Measurements from ENCODE around the gene SUFU. TPM values are rescaled to one million over a fixed set of nuclear protein-coding genes. Genes with fewer than 3 reads are reported as not detected.

SUFU gene
- total and polyA plus RNA-seq, 2 of the 13 experiments (the other 11 are each of a cell fraction or from before 2014, with no cell fraction given), result 2.9 to 5.5 TPM

- TF ChIP-seq TGIF2 (CRISPR knock-in tag; IDR thresholded peaks at IDR 0.05) (peak; percentile 61; the same call in 1 of the 2 replicates), NR2F6 (IDR thresholded peaks at IDR 0.05) (no peak; the same call in 1 of the 2 replicates), NR2F6 (CRISPR knock-in tag; IDR thresholded peaks at IDR 0.05) (peak; percentile 59; the same call in 1 of the 2 replicates), UBTF (CRISPR knock-in tag; IDR thresholded peaks at IDR 0.05) (no peak; the same call in 1 of the 2 replicates), HMGXB3 (CRISPR knock-in tag; IDR thresholded peaks at IDR 0.05; ENCODE audit: borderline replicate concordance) (no peak; the same call in 1 of the 2 replicates), TFAP4 (IDR thresholded peaks at IDR 0.05; ENCODE audit: borderline replicate concordance, low read depth) (peak; percentile 94), TIGD3 (CRISPR knock-in tag; IDR thresholded peaks at IDR 0.05; ENCODE audit: borderline replicate concordance) (peak; percentile 69; the same call in 1 of the 2 replicates), FOXJ3 (CRISPR knock-in tag; IDR thresholded peaks at IDR 0.05; ENCODE audit: borderline replicate concordance) (peak; percentile 50), ZNF350 (CRISPR knock-in tag; IDR thresholded peaks at IDR 0.05; ENCODE audit: borderline replicate concordance, low read depth) (peak; percentile 50; the same call in 1 of the 2 replicates), ZFP90 (CRISPR knock-in tag; IDR thresholded peaks at IDR 0.05; ENCODE audit: borderline replicate concordance) (peak; percentile 24; the same call in 1 of the 2 replicates), ZNF841 (CRISPR knock-in tag; IDR thresholded peaks at IDR 0.05; ENCODE audit: borderline replicate concordance) (no peak), ZNF44 (CRISPR knock-in tag; IDR thresholded peaks at IDR 0.05) (no peak), RARA (CRISPR knock-in tag; IDR thresholded peaks at IDR 0.05) (peak; percentile 77), ZNF180 (CRISPR knock-in tag; IDR thresholded peaks at IDR 0.05; ENCODE audit: borderline replicate concordance, low read depth) (0 out of 2 replicates have a peak, but pooled peaks have one; percentile 66), ZNF691 (CRISPR knock-in tag; IDR thresholded peaks at IDR 0.05; ENCODE audit: borderline replicate concordance, low read depth) (no peak), ELF3 (CRISPR knock-in tag; IDR thresholded peaks at IDR 0.05) (peak; percentile 88), ZNF557 (CRISPR knock-in tag; IDR thresholded peaks at IDR 0.05) (no peak; the same call in 1 of the 2 replicates), ZC3H4 (CRISPR knock-in tag; IDR thresholded peaks at IDR 0.05; ENCODE audit: borderline replicate concordance) (0 out of 2 replicates have a peak, but pooled peaks have one; percentile 19), TOE1 (CRISPR knock-in tag; IDR thresholded peaks at IDR 0.05) (no peak), ZSCAN9 (CRISPR knock-in tag; IDR thresholded peaks at IDR 0.05; ENCODE audit: borderline replicate concordance) (no peak), ZNF746 (CRISPR knock-in tag; IDR thresholded peaks at IDR 0.05) (0 out of 2 replicates have a peak, but pooled peaks have one; percentile 31)
Measured at GRCh38 chr10:102645388-102645740, 141.6 kb downstream of the SUFU start (continued).

Data from HepG2 (cell line).